KOPT-K1 (cell line): ENCODE data around the gene SLC6A17.

Source experiments
- H3K27ac ChIP-seq: fragments of 200-600 bp; sonication (generic); 2 replicates; pipeline ENCODE4 v1.5.1; 2016; ENCODE audit warnings: antibody characterized with exemption, mild to moderate bottlenecking, low read depth, low read length; ENCODE audit not compliant: poor library complexity, severe bottlenecking
- H3K36me3 ChIP-seq: fragments of 200-600 bp; sonication (generic); 2 replicates; pipeline ENCODE4 v1.5.1; 2017; ENCODE audit warnings: antibody characterized with exemption, mild to moderate bottlenecking, low read length, moderate library complexity; ENCODE audit not compliant: insufficient read depth
- H3K9me3 ChIP-seq: fragments of 200-600 bp; sonication (generic); 2 replicates; pipeline ENCODE4 v1.5.1; 2017; ENCODE audit warnings: antibody characterized with exemption, low read length, mild to moderate bottlenecking; ENCODE audit not compliant: insufficient read depth, poor library complexity, severe bottlenecking

Gene SLC6A17

GRCh38 chr1:110212169-110213142 is 62.2 kb downstream of the SLC6A17 start:
- Histone ChIP-seq H3K27ac (no peak overlapping the region), H3K9me3 (no peaks in the 10 kb centered on the region), H3K36me3 (peaks cover 5% of the 10 kb centered on the region; the same call in 1 of the 2 replicates)

GRCh38 chr1:110213143-110213540 is 62.8 kb downstream of the SLC6A17 start:
- Histone ChIP-seq H3K9me3 (no peaks in the 10 kb centered on the region), H3K36me3 (peaks cover 5% of the 10 kb centered on the region; the same call in 1 of the 2 replicates)

GRCh38 chr1:110214454-110215404 is 64.4 kb downstream of the SLC6A17 start:
- no peak overlapping the region for H3K27ac ChIP-seq
- H3K9me3 ChIP-seq, result no peaks in the 10 kb centered on the region
- peaks cover 5% of the 10 kb centered on the region; the same call in 1 of the 2 replicates for H3K36me3 ChIP-seq

More at GRCh38 chr1:110213143-110213540, 62.8 kb downstream of the SLC6A17 start:
- no peak overlapping the region for H3K27ac ChIP-seq

- Histone ChIP-seq H3K36me3 (peaks cover 5% of the 10 kb centered on the region; the same call in 1 of the 2 replicates), H3K9me3 (no peaks in the 10 kb centered on the region), H3K27ac (no peak overlapping the region)
These were observed 65.6 kb downstream of the SLC6A17 start for GRCh38 chr1:110215621-110216515.

GRCh38 chr1:110216844-110217444 is 66.7 kb downstream of the SLC6A17 start:
- Histone ChIP-seq H3K9me3 (no peaks in the 10 kb centered on the region), H3K27ac (no peak overlapping the region), H3K36me3 (peaks cover 5% of the 10 kb centered on the region; the same call in 1 of the 2 replicates)

- peaks cover 5% of the 10 kb centered on the region; the same call in 1 of the 2 replicates for H3K36me3 ChIP-seq
- H3K27ac ChIP-seq, result no peak overlapping the region
- H3K9me3 ChIP-seq, result no peaks in the 10 kb centered on the region
These were observed 67.8 kb downstream of the SLC6A17 start for GRCh38 chr1:110218137-110218536.

GRCh38 chr1:110218739-110219138 is 68.4 kb downstream of the SLC6A17 start:
- H3K36me3 ChIP-seq, result peaks cover 10% of the 10 kb centered on the region; the same call in 1 of the 2 replicates
- no peak overlapping the region for H3K27ac ChIP-seq
- H3K9me3 ChIP-seq, result no peaks in the 10 kb centered on the region

- Histone ChIP-seq H3K9me3 (no peaks in the 10 kb centered on the region), H3K36me3 (peaks cover 14% of the 10 kb centered on the region; the same call in 1 of the 2 replicates), H3K27ac (no peak overlapping the region)
These were observed 70.0 kb downstream of the SLC6A17 start for GRCh38 chr1:110220324-110220723.

- Histone ChIP-seq H3K27ac (no peak overlapping the region), H3K36me3 (peaks cover 8% of the 10 kb centered on the region; the same call in 1 of the 2 replicates)
These were observed 70.8 kb downstream of the SLC6A17 start for GRCh38 chr1:110221119-110221518.

GRCh38 chr1:110223127-110223526 is 72.8 kb downstream of the SLC6A17 start:
- Histone ChIP-seq H3K9me3 (no peaks in the 10 kb centered on the region), H3K36me3 (peaks cover 8% of the 10 kb centered on the region; the same call in 1 of the 2 replicates), H3K27ac (no peak overlapping the region)

More at GRCh38 chr1:110221119-110221518, 70.8 kb downstream of the SLC6A17 start:
- no peaks in the 10 kb centered on the region for H3K9me3 ChIP-seq

- Histone ChIP-seq H3K27ac (no peak overlapping the region), H3K9me3 (no peaks in the 10 kb centered on the region), H3K36me3 (peaks cover 8% of the 10 kb centered on the region; the same call in 1 of the 2 replicates)
These were observed 73.3 kb downstream of the SLC6A17 start for GRCh38 chr1:110223581-110223980.

- H3K9me3 ChIP-seq, result no peaks in the 10 kb centered on the region
- no peak overlapping the region for H3K27ac ChIP-seq
- H3K36me3 ChIP-seq, result peaks cover 8% of the 10 kb centered on the region; the same call in 1 of the 2 replicates
These were observed 74.1 kb downstream of the SLC6A17 start for GRCh38 chr1:110224240-110224995.

- Histone ChIP-seq H3K9me3 (no peaks in the 10 kb centered on the region), H3K27ac (no peak overlapping the region), H3K36me3 (peaks cover 8% of the 10 kb centered on the region; the same call in 1 of the 2 replicates)
These were observed 74.9 kb downstream of the SLC6A17 start for GRCh38 chr1:110225212-110225611.
